Fibroblast of villous mesenchyme (primary cell): Measurements from ENCODE around the gene NELFA. TPM values are rescaled to one million over a fixed set of nuclear protein-coding genes. Genes with fewer than 3 reads are reported as not detected.

Experiments
- DNase-seq: peaks from one replicate; pipeline ENCODE4 v3.0.0-alpha.2; 2010; ENCODE audit warnings: low read depth
- H3K4me3 ChIP-seq: 2 replicates; pipeline ENCODE4 v1.5.1; 2011; ENCODE audit warnings: low read depth, mild to moderate bottlenecking, low read length
- CTCF ChIP-seq: IDR thresholded peaks from 2 replicates; pipeline ENCODE4 v1.5.1; 2012; ENCODE audit warnings: low read depth, mild to moderate bottlenecking, low read length; ENCODE audit not compliant: insufficient read depth
- total RNA-seq: library from RNA; depleted of rRNA; stranded (reverse); fragments of >200 nt; gene quantifications from 2 replicates; pipeline ENCODE4 v1.2.3, GENCODE V29; 2012

The NELFA gene
- total RNA-seq, 1 donor, result 18.1 TPM

GRCh38 chr4:2044542-2045517, 36.1 kb upstream of the NELFA start:
- no peak for TF ChIP-seq CTCF
- no peak overlapping the region for H3K4me3 ChIP-seq
- DNase-seq, result no peak

GRCh38 chr4:2044119-2044485, 35.3 kb upstream of the NELFA start:
- no peak overlapping the region for H3K4me3 ChIP-seq
- DNase-seq, result no peak

GRCh38 chr4:2043396-2044118, 34.8 kb upstream of the NELFA start:
- H3K4me3 ChIP-seq, result no peak overlapping the region
- no peak for DNase-seq
- no peak for TF ChIP-seq CTCF

More at GRCh38 chr4:2044119-2044485, 35.3 kb upstream of the NELFA start:
- TF ChIP-seq CTCF, result no peak

- peak overlapping the region; percentile 81 for H3K4me3 ChIP-seq
- DNase-seq, result no peak
- no peak for TF ChIP-seq CTCF
These were observed 34.2 kb upstream of the NELFA start for GRCh38 chr4:2042947-2043395.

GRCh38 chr4:2042204-2042946, 33.6 kb upstream of the NELFA start:
- DNase-seq, result peak; percentile 8
- TF ChIP-seq CTCF, result no peak
- H3K4me3 ChIP-seq, result peak overlapping the region; percentile 81

GRCh38 chr4:2041239-2042130, 32.7 kb upstream of the NELFA start:
- H3K4me3 ChIP-seq, result peak overlapping the region; percentile 81
- peak; percentile 71 for DNase-seq
- TF ChIP-seq CTCF, result no peak
